Measurements from ENCODE around the gene MARCHF3. TPM values are rescaled to one million over a fixed set of nuclear protein-coding genes. Genes with fewer than 3 reads are reported as not detected.
A peak's percentile ranks its signal among the peaks of the same experiment; 100 is the strongest.
"Not testable (repeated sequence)": the region's sequence is repeated elsewhere in the genome, so short reads cannot be mapped to it uniquely, and the experiment has no call there.

MARCHF3 gene
- total and polyA plus RNA-seq, 2 donors (not counting 3 experiments of a cell fraction or from before 2014, with no cell fraction given), result 31.9 to 35.0 TPM

DNA sequence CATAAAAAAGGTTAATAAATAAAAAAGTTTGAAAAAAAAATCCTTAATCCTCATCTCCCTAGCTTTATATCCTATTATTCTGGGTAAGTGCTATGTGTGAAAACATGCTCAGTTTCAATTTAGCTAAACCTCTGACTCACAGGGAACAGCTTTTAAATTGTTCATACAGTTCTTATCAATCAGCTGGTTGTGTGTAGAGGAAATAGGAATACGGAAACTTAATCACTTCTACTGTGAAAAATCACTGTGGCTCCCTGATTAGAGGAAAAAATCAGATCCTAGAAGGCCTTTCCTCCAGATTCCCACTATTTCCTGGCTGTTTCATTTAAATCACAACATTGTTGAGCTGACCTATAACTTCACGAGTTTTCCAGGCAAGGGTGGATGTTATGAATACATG, 120.5 kb downstream of the MARCHF3 start:
- FAIRE-seq, result peak; percentile 79
- peak; percentile 88 for DNase-seq (ENCODE audit: low read depth, low spot score)
- no peaks in the 10 kb centered on the region for H4K20me1 ChIP-seq (replicated peaks; ENCODE audit: control insufficient read depth, extremely low read depth, insufficient read depth, low read length)
- no peaks in the 10 kb centered on the region for H3K27me3 ChIP-seq (ENCODE audit: control insufficient read depth in 2 of 2, insufficient read depth in 2 of 2, low read length in 2 of 2)
- intact Hi-C loops (cut with micrococcal nuclease), result no loop called here
- peak overlapping the region; percentile 21 for H3K27ac ChIP-seq (ENCODE audit: insufficient read depth, low read depth, low read length)
- ChIA-PET CTCF (interaction anchor here (0.8 to 1.3 kb wide), 3 partner anchors 9 to 121 kb away, joined by 3 to 5 read pairs (median 3); partner anchors contain the start of gene MARCHF3), POLR2A (no interaction called here)
- dilution Hi-C loops (cut with MboI; ENCODE audit: extremely low pct_ligation_motif_present, low sequenced_read_pairs), result no loop called here
- H3K9me3 ChIP-seq (replicated peaks; ENCODE audit: control insufficient read depth, insufficient read depth, low read length), result no peaks in the 10 kb centered on the region
- no peak overlapping the region for H2AFZ ChIP-seq (ENCODE audit: low read depth, low read length)
- no TSS peak for BruUV-seq (replicated peaks)
- no peak overlapping the region for H3K4me3 ChIP-seq (replicated peaks in 1 of 3; ENCODE audit: insufficient read depth in 1 of 3, low read depth in 1 of 3, low read length in 3 of 3)
- H3K4me1 ChIP-seq (ENCODE audit: control insufficient read depth, extremely low read depth, insufficient read depth, low read length), result peaks cover 7% of the 10 kb centered on the region
- no peaks in the 10 kb centered on the region for H3K79me2 ChIP-seq (ENCODE audit: control insufficient read depth, insufficient read depth, low read length)
- peaks cover 0 to 3% of the 10 kb centered on the region in 2 experiments for H3K36me3 ChIP-seq (ENCODE audit: control insufficient read depth in 2 of 2, extremely low read depth in 1 of 2, insufficient read depth in 2 of 2, low read length in 2 of 2)
- TF ChIP-seq POLR2AphosphoS5 (IDR thresholded peaks at IDR 0.05; ENCODE audit: insufficient read depth, low read depth, low read length) (no peak), JUN (IDR thresholded peaks at IDR 0.05; ENCODE audit: borderline replicate concordance, insufficient read depth, insufficient read length, low read depth) (peak; percentile 20), POLR2A (IDR thresholded peaks at IDR 0.05; ENCODE audit: low read depth, low read length) (no peak), MYC (IDR thresholded peaks at IDR 0.05; ENCODE audit: low read depth, low read length) (no peak), FOS (IDR thresholded peaks at IDR 0.05; ENCODE audit: borderline replicate concordance, insufficient read depth, low read length) (peak; percentile 75), GATA2 (IDR thresholded peaks at IDR 0.05; ENCODE audit: insufficient read depth, insufficient read length, low read depth, low read length) (peak; percentile 92), EZH2 (IDR thresholded peaks at IDR 0.05; ENCODE audit: borderline replicate concordance, low read depth, low read length, severe bottlenecking) (no peak)
- TF ChIP-seq, protein P1, sequence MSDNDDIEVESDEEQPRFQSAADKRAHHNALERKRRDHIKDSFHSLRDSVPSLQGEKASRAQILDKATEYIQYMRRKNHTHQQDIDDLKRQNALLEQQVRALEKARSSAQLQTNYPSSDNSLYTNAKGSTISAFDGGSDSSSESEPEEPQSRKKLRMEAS (IDR thresholded peaks at IDR 0.05; ENCODE audit: insufficient read depth, insufficient read length), result no peak
- TF ChIP-seq, protein P2, sequence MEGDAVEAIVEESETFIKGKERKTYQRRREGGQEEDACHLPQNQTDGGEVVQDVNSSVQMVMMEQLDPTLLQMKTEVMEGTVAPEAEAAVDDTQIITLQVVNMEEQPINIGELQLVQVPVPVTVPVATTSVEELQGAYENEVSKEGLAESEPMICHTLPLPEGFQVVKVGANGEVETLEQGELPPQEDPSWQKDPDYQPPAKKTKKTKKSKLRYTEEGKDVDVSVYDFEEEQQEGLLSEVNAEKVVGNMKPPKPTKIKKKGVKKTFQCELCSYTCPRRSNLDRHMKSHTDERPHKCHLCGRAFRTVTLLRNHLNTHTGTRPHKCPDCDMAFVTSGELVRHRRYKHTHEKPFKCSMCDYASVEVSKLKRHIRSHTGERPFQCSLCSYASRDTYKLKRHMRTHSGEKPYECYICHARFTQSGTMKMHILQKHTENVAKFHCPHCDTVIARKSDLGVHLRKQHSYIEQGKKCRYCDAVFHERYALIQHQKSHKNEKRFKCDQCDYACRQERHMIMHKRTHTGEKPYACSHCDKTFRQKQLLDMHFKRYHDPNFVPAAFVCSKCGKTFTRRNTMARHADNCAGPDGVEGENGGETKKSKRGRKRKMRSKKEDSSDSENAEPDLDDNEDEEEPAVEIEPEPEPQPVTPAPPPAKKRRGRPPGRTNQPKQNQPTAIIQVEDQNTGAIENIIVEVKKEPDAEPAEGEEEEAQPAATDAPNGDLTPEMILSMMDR (IDR thresholded peaks at IDR 0.05; ENCODE audit: extremely low read depth in 1 of 2, insufficient read depth in 1 of 2, low read depth in 1 of 2, low read length in 2 of 2), result no peak
- no peak overlapping the region for H3K9ac ChIP-seq (replicated peaks; ENCODE audit: extremely low read depth, insufficient read depth, low read length)
- no peaks in the 10 kb centered on the region for H3K9me1 ChIP-seq (replicated peaks; ENCODE audit: control insufficient read depth, extremely low read depth, insufficient read depth, low read length)
- H3K4me2 ChIP-seq (ENCODE audit: insufficient read depth, low read length), result peak overlapping the region; percentile 21

DNA sequence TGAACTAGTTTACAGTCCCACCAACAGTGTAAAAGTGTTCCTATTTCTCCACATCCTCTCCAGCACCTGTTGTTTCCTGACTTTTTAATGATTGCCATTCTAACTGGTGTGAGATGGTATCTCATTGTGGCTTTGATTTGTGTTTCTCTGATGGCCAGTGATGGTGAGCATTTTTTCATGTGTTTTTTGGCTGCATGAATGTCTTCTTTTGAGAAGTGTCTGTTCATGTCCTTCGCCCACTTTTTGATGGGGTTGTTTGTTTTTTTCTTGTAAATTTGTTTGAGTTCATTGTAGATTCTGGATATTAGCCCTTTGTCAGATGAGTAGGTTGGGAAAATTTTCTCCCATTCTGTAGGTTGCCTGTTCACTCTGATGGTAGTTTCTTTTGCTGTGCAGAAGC, 126.0 kb downstream of the MARCHF3 start:
- FAIRE-seq; DNase-seq (ENCODE audit: low read depth, low spot score); H2AFZ ChIP-seq (ENCODE audit: low read depth, low read length); H3K27ac ChIP-seq (ENCODE audit: insufficient read depth, low read depth, low read length); H3K9me3 ChIP-seq (replicated peaks; ENCODE audit: control insufficient read depth, insufficient read depth, low read length); H3K36me3 ChIP-seq (ENCODE audit: control insufficient read depth in 2 of 2, extremely low read depth in 1 of 2, insufficient read depth in 2 of 2, low read length in 2 of 2); POLR2A ChIA-PET; H3K4me1 ChIP-seq (ENCODE audit: control insufficient read depth, extremely low read depth, insufficient read depth, low read length); H3K27me3 ChIP-seq (ENCODE audit: control insufficient read depth in 2 of 2, insufficient read depth in 2 of 2, low read length in 2 of 2); H3K79me2 ChIP-seq (ENCODE audit: control insufficient read depth, insufficient read depth, low read length); BruUV-seq (replicated peaks); H3K9ac ChIP-seq (replicated peaks; ENCODE audit: extremely low read depth, insufficient read depth, low read length); H3K4me3 ChIP-seq (replicated peaks in 1 of 3; ENCODE audit: insufficient read depth in 1 of 3, low read depth in 1 of 3, low read length in 3 of 3); H4K20me1 ChIP-seq (replicated peaks; ENCODE audit: control insufficient read depth, extremely low read depth, insufficient read depth, low read length); H3K9me1 ChIP-seq (replicated peaks; ENCODE audit: control insufficient read depth, extremely low read depth, insufficient read depth, low read length); H3K4me2 ChIP-seq (ENCODE audit: insufficient read depth, low read length); intact Hi-C loops (cut with micrococcal nuclease); dilution Hi-C loops (cut with MboI; ENCODE audit: extremely low pct_ligation_motif_present, low sequenced_read_pairs); CTCF ChIA-PET: not testable (repeated sequence)

Data from endothelial cell of umbilical vein (primary cell).